ENCODE measurements around the gene PRSS21.

PRSS21 gene

DNA sequence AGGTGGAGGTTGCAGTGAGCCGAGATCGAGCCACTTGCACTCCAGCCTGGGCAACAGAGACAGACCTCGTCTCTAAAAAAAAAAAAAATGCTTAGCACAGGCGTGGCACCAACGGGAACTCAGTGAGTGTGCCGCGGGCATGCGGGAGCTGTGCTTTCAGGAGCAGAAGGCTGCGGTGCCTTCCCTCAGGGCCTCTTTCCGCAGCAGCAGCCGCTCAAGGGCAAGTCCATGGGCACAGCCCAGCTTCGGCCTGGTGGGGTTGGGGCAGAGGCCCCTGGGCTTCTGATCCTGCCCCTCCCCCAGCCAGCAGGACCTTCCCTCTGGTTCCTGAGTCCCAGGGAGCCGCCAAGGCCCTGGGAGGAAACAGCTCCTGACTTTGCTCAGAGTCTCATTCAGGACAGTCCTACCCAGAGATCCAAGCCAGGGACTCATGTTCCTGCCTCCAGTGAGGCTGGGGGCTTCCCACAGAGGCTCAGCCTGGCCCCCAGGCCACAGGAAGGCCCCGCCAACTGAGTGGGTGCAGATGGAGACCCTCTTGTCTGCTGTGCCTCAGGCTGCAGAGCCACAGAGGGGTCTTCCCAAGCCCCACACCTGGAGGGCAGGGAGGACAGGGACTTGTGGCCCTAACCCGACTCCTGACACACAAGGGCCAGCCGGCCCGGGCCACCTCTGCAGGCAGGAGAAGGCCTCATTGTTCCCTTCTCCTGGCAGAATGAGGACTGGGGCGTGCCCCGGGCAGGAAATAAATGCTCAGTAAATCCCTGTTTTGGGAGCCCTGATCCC is 9.7 kb downstream of the PRSS21 start:
- no peak for DNase-seq

DNA sequence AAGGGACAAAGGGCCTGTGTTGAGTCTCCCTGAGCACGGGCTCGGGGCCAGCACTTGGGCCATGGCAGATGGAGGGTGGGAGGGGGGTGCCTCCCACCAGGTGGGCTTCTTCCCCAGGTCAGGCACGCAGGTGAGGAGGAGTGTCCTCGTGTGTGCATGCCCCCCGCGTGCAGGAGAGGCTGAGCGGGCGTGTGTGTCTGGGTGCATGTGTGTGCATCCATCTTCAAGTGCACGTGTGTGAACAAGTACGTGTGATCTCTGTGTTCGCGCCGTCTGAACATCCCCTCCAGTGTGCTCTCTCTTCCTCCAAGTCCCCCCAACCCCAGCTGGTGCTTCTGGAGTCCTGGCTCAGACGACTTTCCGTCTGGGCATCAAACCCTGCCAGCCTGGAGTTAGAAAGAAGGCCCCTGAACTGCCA is 10.3 kb downstream of the PRSS21 start:
- DNase-seq = no peak

DNA sequence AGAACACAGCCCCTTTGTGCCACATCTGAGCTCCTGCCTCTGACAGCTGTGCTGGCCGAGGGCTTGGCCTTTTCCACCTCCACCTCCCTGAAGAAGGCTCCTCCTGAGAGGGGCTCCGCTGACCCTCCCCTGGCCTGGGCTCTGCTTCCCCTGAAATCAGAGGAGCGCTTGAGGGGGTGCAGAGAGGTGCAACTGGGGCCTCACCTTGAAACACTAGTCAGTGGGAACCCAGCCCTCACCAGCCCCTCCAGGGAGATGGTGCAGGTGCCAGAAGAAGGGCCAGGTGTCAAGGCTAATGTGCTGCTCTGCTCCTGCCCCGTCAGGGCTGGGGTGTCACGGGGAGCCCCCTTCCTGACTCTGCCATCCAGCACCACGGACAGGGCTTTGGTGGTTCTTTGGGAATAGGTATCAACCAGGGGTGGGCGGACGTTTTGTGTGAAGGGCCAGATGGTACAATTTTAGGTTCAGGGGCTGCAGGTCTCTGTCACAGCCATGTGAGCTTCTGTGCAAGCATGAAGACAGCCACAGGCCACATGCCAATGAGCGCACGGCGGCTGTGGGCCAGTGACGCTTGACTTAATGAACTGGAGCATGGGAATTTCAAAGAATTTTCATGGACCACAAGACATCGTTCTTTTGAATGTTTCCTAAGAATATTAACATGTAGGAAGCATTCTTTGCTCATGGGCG is 10.9 kb downstream of the PRSS21 start:
- DNase-seq = no peak

DNA sequence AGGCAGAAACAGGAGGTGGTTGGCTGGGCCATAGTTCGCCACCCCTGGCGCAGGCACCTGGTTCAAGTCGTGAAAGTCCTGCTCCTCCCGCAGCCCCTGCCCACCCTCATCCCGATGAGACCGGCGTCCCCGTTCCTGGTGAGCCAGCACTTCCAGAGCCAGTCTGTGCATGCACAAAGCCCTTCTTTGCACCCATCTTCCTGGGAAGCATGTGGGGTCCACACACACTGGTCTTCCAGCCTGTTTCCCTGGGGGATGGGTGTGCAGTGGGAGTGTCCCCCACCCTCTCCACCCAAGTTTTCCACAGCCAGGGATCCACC is 11.4 kb downstream of the PRSS21 start:
- DNase-seq = no peak

DNA sequence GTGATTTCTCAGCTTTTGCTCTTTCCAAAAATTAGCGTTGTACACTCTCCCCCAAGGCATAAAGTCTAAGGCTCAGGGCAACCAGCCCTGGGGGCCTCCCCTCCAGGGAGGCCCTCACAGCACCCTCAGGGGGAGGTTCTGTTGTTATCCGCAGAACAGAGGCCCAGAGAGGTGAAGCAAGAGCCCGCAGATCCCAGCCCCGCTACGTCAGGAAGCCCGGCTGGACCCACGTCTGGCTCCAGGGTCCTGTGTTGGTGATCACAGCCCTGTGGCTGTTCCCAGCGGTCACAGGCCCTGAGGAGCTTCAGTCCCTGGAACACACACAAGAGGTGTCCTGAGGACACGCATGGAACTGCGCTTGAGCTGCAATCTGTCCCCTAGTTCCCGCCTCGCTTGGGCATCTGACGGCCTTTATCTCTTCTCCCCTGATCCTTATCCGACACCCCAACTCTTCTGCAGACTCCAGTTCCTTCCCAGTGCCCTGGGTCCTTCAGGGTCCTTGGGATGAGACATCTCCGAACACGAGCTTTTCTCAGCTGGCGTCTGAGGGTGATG is 11.9 kb downstream of the PRSS21 start:
- no peak for DNase-seq

DNA sequence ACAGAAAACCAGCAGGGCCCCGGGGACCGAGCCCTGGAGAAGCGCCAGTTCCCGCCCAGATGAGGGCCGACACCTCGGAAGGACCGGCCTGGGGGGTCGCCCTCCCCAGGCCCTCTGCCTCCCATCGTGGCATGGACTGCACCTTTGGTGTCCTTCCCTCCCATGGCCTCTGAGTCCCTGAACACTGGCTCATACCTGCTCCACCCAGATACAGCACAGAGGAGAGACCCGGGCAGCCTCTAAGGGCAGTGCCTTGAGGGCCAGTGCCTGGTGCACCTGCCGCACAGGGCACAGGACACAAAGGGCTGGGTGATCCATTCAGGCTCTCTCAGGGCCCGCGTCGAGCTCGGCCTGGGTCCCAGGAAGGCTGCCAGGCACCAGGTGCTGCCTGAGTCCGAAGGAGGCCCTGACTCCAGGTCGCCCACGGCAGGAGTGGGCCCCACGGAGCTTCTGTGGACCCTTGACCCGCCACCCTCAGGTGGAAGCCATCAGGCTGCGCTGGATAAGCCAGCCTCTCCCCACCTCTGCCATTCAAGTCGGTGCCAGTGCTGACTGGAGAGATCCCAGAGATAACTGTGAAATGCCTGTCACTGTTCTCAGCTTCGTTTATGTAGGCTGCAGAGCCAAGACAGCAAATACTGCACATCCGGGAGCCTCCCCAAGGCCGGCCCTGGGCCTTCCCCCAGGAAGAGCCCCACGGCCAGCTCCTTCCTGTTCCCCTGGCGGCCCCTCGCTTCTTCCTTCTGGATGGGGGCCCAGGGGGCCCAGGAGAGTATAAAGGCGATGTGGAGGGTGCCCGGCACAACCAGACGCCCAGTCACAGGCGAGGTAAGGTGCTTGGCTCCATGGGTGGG is 12.7 kb downstream of the PRSS21 start, which contains the start of gene ZG16B:
ZG16B (plus strand) TSS at position 803 of the 854 bp plus-strand sequence. CDS start 139 bp downstream, outside the sequence.
- DNase-seq = no peak

DNA sequence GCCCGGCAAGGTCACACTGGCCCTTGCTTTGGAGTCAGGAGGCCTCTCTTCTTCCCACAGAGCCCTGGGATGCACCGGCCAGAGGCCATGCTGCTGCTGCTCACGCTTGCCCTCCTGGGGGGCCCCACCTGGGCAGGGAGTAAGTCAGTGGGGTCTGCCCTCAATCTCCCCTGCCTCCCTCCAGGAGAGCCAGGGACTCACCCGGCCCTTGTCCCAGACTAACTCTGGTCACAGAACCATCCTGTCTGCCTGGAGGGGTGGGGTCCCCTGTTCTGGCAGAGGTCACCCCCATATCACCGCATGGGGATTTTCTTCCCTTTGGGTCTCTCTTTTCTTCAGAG is 13.3 kb downstream of the PRSS21 start:
- DNase-seq = no peak

DNA sequence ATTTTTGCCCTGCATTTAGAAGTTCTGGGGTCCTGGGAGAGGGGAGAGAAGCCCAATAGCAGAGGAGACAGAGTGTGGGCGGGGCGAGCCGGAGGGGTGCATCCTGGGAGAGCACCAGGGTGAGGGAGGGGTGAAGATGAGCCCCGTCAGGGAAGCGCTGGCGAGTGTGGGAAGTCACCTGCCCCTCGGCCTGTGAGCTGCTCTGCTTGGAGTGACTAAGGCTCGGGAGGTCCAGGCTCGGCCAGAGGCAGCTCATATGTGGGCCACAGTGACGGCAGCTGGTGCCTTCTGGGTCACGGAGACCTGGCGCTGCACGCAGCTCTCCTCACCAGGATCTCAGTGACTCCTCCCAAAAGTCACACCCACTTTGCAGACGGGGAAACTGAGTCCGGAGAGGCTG is 14.2 kb downstream of the PRSS21 start:
- DNase-seq = no peak

DNA sequence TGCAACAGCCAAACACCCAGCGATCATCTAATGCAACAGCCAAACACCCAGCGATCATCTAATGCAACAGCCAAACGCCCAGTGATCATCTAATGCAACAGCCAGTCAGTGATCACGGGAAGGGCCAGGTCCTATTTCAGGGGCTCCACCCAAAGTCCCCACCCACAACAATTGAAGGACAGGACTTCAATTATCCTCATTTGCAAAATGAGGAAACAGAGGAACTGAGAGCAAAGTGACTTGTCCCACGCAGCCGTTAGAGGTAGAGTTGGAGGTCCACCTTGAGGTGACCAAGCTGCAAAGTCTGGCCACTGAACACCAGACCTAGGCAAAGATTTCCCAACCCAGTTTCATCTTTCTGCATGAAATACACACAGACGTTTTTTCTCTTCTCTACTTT is 16.7 kb downstream of the PRSS21 start:
- no peak for DNase-seq

DNA sequence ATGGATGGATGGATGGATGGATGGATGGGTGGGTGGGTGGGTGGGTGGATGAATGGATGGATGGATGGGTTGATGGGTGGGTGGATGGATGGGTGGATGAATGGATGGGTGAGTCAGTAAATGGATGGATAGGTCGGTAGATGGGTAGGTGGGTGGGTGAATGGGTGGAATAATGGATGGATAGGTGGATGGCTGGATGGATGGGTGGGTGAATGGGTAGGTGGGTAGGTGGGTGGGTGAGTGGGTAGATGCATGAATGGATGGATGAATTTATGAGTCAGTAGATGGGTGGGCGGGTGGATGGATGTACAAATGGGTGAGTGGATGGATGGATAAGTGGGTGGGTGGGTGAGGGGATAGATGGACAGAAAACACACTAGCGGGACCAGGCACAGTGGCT is 17.9 kb downstream of the PRSS21 start:
- DNase-seq = no peak

DNA sequence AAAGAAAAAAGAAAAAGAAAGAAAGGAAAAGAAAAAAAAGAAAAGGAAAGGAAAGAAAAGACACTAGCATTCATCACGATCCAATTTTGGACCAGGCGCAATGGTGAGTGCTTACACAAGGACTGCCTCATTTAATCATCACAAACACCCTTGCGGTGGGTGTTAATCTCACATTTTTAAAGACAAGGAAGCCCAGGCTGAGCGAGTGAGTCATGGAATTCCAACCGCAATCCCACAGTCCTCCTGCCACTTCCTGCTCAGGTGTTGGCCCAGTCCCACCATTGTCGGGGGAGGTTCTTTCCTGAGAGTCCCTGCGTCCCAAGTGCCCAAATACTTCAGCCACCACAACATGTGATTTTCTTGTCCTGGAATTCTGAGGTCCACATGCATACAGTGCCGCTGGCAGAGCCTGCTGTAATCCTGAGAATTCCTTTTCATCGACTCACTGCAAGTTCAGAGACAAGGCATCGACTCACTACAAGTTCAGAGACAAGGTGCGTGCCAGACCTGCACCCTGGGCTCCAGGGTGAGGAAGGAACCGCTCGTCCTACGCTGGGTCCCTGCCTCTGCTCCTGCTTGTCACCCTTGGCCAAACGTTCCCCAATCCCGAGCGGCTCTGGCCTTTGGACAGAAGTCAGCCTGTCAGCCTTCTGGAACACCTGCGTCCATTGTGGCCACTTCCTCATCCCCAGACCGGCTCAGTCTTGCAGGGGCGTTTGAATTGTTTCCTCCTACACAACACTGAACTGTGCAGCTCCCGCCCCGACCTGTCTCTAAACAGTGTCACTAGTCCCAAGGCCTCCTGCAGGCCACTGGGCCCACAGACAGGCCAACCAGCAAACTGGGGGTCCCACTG is 18.8 kb downstream of the PRSS21 start:
- DNase-seq = no peak

DNA sequence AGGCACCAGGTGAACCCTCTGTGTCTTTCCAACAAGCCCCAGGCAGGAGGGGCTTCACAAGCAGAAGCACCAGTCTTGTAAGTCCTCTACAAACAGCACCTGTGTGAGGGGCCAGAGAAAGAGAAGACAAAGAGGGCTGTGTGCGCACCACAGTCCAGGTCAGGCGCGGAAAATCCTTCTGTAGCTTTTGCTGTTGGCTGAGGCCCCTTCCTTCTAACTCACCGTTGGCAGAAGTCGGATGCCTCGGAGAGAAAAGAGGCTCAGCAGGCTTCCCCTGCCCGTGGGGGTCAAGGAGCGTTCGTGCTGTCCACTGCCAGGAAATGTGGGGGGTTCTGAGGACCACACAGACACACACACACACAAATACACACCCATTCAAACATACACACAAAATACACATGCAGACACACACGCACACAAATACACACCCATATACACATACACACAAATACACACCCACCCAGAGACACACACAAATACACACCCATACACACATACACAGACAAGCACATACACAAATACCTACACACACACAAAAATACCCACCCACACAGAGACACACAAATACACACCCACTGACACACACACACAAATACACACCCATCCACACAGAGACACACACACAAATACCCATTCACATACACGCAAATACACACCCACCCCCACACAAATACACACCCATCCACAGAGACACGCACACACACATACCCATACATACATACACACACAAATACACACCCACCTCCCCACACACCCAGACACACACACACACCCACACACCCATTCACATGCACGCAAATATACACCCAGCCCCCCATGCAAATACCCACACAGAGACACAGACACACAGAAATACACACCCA is 19.8 kb downstream of the PRSS21 start:
- no peak for DNase-seq

DNA sequence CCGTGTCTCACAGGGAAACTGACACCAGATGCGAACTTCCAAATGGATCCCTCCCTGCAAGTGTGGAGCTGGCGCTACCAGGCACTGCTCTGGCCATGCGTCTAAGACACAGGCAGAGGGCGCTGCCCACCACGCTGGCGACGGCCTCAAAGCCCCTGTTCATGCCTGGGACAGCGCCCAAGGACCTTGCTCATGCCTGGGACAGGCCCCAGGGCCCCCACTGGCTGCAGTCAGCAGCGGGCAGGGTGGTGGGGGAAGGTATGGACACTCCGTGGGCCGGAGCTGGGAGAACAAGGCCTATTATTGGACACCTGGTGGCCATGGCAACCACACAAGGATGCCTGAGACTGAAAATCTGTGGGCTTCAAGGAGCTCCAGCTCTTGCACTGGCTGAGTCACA is 21.9 kb downstream of the PRSS21 start:
- DNase-seq = no peak

DNA sequence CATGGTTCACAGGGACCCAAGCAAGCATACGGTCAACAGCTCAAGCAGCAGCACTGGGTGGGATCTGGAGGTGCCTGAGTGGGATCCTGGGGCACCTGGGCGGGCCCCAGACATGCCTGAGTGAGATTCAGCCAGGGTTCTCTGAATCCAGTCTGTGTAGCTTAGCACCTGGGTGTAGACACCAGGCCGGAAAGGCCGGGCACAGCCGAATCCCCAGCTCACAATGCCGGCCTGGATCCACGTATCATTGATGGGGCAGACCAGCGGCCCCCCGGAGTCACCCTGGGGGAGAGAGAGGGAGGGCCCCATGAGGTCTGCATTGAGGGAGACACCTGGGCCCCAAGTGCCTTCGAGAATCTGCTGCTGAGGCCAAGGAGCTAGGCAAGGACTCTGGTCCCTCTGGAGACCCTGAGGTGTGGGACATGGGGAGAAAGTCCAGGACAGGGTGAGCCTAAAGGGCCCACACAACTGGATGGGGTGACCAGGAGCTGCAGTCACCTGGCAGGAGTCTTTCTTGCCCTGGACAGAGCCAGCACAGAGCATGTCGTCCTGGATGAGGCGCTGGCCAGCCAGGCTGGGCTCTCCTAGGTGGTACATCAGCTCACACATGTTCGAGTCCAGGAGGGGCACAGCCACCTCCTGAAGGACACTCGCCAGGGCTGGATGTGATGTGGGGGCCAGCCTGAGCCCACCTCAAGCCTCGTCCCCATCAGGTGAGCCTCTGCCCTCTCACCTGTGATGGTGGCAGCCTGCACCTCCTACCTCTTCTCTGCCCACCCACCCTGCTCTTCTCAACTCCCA is 22.8 kb downstream of the PRSS21 start:
- DNase-seq = no peak

DNA sequence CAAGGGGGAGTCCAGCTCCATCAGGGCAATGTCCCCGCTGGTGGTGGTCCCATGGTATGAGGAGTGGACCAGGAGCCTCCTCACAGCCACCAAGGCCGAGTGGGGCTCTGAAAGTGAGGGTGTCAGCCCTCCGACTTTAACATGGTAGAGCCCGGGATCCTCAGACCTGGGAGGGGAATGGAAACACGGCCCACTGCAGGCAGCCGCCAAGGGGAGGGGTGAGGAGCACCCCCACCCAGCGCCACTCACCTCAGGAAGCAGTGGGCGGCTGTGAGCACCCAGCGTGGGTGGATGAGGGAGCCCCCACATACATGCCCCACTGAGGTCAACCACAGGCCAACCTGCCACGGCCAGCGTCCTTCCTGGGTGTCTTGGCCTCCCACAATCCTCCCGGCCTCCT is 23.9 kb downstream of the PRSS21 start:
- DNase-seq = no peak

DNA sequence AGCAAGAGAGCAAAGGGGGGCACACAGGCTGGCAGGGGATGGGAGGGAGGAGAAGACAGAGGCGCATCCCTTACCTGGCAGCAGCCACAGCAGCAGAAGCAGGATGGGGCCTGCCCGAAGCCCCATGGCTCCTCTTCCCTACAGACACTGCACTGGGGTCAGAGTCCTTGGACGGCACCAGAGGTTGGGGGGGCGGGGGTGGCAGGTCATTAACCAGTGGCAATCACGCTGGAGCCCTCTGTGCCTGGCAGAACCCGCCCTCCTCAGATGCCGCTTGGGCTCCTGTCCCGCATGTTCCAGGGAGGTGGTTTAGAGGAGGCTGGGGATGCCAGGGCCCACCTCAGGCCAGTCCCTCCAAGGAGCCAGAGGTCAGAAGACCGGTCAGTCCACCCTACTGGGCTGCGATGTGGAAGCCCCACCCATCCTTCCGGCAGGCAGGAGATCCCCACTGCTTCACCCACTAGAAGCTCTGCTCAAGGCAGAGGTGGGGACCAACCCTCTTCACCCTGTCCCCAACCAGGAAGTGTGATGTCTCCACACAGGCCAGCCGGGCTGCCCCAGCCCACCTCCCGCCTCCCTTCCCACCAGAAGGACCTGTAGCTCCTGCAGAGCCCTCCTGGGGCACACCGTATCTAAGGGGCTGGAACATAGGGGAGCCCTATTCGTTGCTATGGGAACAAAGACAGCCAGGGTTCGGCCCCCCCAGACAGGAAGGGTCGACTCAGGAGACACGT is 24.7 kb downstream of the PRSS21 start:
- no peak for DNase-seq

DNA sequence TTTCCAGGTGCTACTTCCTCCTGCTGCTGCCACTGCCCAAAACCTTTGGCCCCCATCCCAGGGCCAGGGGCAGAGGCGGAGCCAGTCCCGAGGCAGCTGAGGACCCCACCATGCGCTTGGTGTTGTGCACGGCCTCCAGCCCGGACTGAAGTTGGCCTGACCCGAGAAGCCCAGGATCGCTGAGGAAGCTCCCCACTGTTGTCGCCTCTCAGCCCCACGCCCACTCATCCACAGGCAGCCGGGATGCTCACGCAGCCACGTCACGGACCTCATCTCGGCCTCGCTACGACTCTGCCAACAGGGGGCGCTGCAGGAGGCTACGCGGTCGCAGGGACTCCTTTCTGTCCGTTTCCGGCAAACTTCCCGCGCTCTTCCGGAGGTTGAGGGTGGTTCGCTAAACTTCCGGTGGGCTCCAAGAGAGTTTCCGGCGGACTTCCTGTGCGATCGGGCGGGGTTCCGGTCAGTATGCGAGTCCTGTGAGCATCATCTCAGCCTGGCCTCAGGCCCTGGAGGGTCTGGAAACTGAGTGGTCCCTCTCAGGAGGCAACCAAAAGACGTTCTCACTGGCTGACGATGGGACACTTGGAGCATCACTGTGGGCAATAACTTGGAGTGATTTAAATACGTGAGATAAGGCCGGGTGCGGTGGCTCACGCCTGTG is 25.4 kb downstream of the PRSS21 start:
- DNase-seq = no peak

DNA sequence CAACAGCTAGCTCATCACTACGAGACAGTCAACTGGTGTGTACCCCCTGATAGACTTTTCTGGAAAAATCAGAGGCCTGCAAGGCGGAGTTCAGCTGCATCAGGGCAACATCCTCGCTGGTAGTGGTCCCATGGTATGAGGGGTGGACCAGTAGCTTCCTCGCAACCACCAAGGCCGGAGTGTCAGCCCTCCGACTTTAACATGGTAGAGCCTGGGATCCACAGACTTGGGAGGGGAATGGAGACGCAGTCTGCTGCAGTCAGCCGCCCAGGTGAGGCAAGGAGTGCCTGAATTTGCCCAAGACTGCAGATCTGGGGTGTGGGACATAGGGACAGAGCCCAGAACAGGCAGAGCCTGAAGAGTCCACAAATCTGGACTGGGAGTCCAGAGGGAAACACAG is 26.5 kb downstream of the PRSS21 start:
- no peak for DNase-seq

DNA sequence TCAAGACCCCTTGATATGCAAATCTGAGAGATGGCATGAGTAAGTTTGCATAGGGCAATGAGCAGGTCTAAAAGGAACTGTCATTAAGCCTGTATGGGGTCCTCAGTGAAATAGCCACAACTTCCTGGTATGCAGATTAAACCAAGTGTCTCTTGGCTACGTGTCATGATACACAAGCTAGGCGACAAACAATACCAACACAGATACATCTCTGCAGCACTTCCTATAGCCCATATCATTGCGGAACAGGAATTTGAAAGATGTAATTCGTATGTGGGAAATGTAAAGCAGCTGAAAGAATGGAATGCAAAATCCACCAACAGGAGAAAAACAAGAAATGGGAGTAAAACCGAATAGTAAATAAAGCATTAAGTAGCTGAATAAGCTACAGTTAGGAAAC is 28.1 kb downstream of the PRSS21 start:
- DNase-seq = no peak
